ENCODE data around the gene NPHS1.

GRCh38 chr19:35868172-35868822, 16.0 kb upstream of the NPHS1 start, which contains the start of gene APLP1:
- TF ChIP-seq EZH2phosphoT487 (IDR thresholded peaks at IDR 0.05; ENCODE audit: borderline replicate concordance) = no peak
- no peak for TF ChIP-seq CTCF (conservative IDR thresholded peaks at IDR 0.05; ENCODE audit: low read length)

Measured in Loucy (cell line).